HG03103 (cell line): ENCODE measurements around the gene HYOU1.
A peak's percentile ranks its signal among the peaks of the same experiment; 100 is the strongest.
"Not testable (repeated sequence)": the region's sequence is repeated elsewhere in the genome, so short reads cannot be mapped to it uniquely, and the experiment has no call there.

ENCODE experiments used
- ATAC-seq: cut with Tn5 transposase; IDR thresholded peaks from one replicate; pipeline ENCODE4 v1.9.1; 2021; ENCODE audit warnings: low read depth; ENCODE audit not compliant: unreplicated experiment

HYOU1 gene

DNA sequence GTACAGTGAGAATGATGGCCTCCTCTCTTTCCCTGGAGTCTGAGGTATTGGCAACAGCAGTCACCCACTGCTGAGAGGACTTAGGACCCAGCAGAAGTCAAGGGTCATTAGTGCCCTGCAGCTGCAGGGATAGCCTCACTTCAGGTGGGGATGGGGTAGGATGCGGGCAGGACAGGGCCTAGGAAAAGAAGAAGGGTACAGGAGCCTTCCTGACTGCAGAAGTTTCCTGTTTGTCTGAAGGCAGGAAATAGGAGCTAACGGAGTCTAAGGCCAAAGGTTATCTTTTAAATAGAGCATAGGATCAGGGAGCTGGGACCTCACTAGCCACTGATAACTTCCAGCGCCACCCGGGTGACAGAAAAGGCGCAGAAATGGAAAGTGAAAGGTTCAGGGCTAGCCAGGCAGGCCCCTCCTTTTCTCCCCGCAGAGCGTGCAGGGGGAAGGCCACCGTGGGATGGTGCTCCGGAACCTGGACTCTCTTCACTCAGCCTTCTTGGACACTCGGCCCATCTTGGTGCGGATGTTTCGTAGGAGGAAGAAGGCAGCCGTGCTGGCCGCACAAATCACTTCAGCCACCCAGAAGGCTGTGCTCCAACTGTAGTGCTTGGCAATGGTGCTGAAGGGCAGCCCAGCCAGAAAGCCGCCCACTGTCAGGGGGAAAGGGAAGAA, 32.4 kb downstream of the HYOU1 start:
- no peak for ATAC-seq

GRCh38 chr11:119023741-119024140, 33.3 kb downstream of the HYOU1 start:
- no peak for ATAC-seq

- ATAC-seq = no peak
These were observed 35.4 kb downstream of the HYOU1 start for GRCh38 chr11:119021631-119022030.

GRCh38 chr11:119019996-119020395, 37.0 kb downstream of the HYOU1 start:
- ATAC-seq = no peak

- peak; percentile 79 for ATAC-seq
These were observed 38.7 kb downstream of the HYOU1 start, which contains the start of the genes RPS25 and TRAPPC4 for GRCh38 chr11:119018074-119018938. RPS25 (minus strand) TSS chr11:119018343; CDS start chr11:119018284, 59 bp downstream. TRAPPC4 (plus strand) TSS chr11:119018766; CDS start chr11:119018796, 30 bp downstream.

DNA sequence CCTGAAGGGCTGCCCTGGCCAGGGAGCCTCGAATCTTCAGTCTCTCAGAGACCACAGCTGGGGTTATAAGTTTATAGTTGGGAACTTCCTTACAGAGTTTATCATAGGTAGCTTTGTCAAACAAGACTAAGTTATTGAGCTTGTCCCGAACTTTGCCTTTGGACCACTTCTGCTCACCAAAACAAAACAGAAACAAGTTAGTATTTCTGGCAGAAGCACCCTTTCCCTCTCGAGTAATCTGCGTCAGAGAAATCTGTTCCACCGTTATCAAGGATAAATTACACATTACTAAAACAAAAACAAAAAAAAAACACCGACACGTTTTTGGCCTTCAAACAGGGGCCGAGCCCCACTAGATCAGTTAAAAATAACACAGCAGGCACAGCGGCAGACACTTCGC, 39.6 kb downstream of the HYOU1 start:
- not testable (repeated sequence) for ATAC-seq

DNA sequence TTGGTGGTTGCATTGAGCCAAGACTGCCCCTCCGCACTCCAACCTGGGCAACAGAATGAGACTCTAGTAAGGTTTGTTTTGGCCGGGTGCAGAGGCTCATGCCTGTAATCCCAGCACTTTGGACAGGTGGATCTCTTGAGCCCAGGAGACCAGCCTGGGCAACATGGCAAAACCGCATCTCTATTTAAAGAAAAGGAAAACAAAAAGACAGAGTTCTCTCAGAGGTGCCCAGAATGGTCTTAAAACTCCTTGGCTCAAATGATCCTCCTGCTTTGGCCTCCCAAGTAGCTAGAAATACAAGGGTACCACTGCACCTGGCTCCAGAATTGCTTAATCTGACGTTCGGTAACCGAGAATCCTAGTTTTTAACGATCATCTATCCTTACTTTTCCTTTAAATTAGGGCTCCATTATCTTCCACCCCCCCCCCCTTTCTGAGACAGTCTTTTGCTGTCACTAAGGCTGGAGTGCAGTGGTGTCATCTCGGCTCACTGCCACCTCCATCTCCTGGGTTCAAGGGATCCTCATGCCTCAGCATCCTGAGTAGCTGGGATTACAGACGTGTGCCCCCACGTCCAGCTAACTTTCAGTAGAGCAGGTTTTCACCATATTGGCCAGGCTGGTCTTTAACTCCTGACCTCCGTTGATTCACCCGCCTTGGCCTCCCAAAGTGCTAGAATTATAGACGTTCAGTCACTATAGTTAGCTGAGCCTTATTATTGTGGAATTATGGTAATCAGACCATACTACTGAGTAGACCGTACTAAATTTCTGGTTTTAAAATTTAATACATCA, 40.6 kb downstream of the HYOU1 start:
- ATAC-seq = no peak

DNA sequence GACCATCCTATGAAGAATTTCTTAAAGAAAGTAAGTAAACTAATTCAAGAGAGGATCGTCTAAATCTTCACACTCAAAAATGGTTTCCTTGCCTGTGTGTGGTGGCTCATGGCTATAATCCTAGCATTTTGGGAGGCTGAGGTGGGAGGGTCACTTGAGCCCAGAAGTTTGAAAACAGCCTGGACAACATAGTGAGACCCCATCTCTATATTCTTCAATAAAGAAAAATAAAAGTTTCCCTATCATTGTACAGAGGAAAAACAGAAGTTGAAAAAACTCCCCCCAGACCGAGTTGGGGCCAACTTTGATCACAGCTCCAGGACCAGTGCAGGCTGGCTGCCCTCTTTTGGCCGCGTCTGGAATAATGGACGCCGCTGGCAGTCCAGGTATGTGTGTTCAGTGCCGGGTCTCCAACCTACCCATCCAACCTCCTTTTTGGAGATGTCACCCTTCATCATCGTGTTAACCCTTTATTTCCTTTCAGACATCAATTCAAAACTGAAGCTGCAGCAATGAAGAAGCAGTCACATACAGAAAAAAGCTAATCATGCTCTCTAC, 41.9 kb downstream of the HYOU1 start:
- no peak for ATAC-seq

DNA sequence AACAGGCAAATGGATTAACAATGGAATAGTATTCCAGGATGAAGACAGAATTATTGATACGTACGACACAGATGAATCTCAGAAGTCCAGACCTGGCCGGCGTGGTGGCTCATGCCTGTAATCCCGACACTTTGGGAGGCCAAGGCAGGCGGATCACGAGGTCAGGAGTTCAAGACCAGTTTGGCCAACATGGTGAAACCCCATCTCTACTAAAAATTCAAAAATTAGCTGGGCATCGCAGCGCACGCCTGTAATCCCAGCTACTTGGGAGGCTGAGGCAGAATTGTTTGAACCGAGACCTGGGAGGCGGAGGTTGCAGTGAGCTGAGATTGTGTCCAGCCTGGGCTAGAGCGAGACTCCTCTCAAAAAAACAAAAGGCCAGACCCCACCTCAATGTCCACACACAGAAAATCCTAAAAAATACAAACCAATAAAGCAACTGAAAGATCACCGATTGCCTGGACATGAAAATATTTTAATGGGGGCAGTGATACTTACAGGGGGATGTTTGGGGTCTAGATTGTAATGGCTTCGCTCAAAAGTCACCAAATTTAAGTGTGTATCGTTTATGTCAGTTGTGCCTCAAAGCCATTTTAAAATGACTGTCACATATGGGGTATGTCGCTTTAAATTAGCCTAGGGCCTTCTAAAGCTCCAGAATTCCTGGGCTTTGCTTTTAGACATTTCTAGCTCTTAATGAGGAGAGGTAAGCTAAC, 42.6 kb downstream of the HYOU1 start:
- no peak for ATAC-seq

DNA sequence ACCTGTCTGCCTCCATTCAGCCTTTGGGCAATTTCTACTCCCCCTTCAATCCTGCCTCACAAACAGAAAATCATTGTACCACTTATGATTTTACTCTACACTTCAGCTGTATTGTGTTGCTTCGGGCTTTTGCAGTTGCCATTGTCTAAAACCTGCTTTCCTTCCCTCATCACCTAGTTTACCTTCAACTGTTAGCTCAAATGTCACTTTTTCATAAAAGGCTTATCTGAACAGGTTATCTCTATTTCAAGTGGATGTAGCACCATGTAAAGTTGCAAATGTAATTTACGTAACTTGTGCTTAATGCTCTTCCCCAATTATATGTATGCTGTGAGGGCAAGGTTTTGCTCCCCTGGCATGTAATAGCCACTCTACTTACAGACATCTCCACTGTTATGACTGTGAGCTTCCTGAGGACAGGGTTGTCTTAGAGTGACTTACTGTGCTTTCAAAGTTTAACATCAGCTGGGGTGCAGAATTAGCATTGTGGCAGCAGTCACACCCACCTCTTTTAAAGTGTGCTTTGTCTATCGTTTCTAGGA, 44.3 kb downstream of the HYOU1 start:
- no peak for ATAC-seq

DNA sequence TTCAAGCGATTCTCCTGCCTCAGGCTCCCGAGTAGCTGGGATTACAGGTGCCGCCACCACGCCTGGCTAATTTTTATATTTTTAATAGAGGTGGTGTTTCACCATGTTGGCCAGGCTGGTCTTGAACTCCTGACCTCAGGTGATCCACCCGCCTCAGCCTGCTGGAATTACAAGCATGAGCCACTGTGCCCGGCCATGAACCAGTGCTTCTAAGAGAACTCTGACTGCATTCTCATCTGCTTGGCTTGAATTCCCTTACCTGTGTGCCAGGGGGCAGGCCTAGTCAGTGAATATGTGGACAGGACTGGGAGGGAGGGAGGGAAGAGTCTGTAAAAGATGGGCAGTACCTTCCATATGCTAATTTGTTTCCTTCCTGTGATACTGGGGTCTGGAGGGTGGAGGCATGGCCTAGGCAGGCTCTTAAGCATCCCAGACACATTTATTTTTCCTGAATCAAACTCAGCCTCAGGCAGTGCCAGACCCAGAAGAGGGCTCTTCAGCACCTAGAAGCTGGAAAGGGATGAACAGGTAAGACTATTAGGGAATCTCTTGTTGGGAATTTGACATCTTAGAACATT, 45.4 kb downstream of the HYOU1 start:
- no peak for ATAC-seq

- no peak for ATAC-seq
These were observed 50.3 kb downstream of the HYOU1 start for GRCh38 chr11:119006656-119007055.

- ATAC-seq = no peak
These were observed 56.1 kb downstream of the HYOU1 start for GRCh38 chr11:119000906-119001305.

- ATAC-seq = no peak
These were observed 58.2 kb downstream of the HYOU1 start for GRCh38 chr11:118998822-118999221.

GRCh38 chr11:118998388-118998717, 58.7 kb downstream of the HYOU1 start:
- ATAC-seq = no peak

DNA sequence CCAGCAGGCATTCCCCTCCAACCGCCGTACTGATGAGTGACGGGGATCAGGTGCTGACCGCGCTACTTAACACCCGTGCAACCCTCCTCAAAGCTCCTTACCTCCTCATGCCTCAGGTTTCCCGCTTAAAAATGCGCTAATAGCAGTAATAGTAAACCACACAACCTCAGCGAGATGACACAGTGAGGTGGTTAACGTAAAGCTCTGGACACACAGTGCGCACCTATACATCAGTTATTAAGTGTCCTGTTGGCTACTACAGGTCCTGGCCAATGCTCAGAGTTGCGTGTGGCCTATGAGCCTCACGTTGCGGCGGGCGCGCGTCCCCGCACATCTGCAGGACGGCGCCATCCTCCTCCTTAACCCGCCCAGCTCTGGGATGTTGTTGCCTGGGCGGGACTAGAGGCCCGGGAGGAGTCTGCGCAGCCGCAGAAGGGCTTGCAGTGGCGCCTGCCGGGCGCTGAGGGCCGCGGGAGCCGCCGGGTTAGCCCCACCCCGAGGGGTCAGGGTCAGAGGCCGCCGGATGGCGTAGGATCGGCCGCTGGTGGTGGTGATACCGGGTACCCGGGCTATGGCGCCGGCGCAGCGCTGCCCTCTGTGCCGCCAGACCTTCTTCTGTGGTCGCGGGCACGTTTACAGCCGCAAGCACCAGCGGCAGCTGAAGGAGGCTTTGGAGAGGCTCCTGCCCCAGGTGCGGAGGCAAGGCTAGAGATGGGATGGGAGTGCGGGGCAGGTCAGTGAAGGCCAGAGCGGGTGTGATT, 59.2 kb downstream of the HYOU1 start, which contains the start of gene CENATAC:
CENATAC (plus strand) TSS at position 512 of the 761 bp plus-strand sequence; CDS start at position 572, 60 bp downstream.
- peak; percentile 82 for ATAC-seq

- peak; percentile 8 for ATAC-seq
These were observed 59.9 kb downstream of the HYOU1 start for GRCh38 chr11:118996926-118997626.
